Small intestine (tissue), 7 donors: ENCODE results near the gene ANKRA2. TPM values are rescaled to one million over a fixed set of nuclear protein-coding genes. Genes with fewer than 3 reads are reported as not detected.
A peak's percentile ranks its signal among the peaks of the same experiment; 100 is the strongest.

Experiments
- DNase-seq, 2 donors: peaks; one replicate each; pipeline versions ENCODE4 v3.0.0 to v3.0.0-alpha.2; 2013
- FAIRE-seq: peaks from 2 replicates; lab custom pipeline; 2012; peaks lifted over from hg19 to GRCh38; lab: Jason Lieb, UNC
- H3K27ac ChIP-seq, 3 donors: one replicate each; pipeline ENCODE4 v1.5.1; 2013; ENCODE audit warnings: low read length in 2 of 3, mild to moderate bottlenecking in 2 of 3, control low read depth in 1 of 3, inconsistent platforms in 1 of 3, low read depth in 1 of 3, moderate library complexity in 1 of 3
- H3K27me3 ChIP-seq, 3 donors: one replicate each; pipeline ENCODE4 v1.6.1; 2013; ENCODE audit warnings: low read length in 3 of 3, inconsistent platforms in 1 of 3; ENCODE audit not compliant: control insufficient read depth in 3 of 3, insufficient read depth in 3 of 3
- H3K36me3 ChIP-seq, 3 donors: one replicate each; pipeline ENCODE4 v1.6.1; 2013; ENCODE audit warnings: low read length in 3 of 3, inconsistent platforms in 1 of 3, low read depth in 1 of 3, mild to moderate bottlenecking in 1 of 3, moderate library complexity in 1 of 3; ENCODE audit not compliant: control insufficient read depth in 3 of 3, insufficient read depth in 2 of 3
- H3K4me1 ChIP-seq, 3 donors: one replicate each; pipeline ENCODE4 v1.6.1; 2013; ENCODE audit warnings: low read length in 2 of 3, inconsistent platforms in 1 of 3, low read depth in 1 of 3, mild to moderate bottlenecking in 1 of 3, moderate library complexity in 1 of 3; ENCODE audit not compliant: control insufficient read depth in 3 of 3, insufficient read depth in 2 of 3
- H3K4me3 ChIP-seq, 3 donors: one replicate each; pipeline ENCODE4 v1.5.1; 2013; ENCODE audit warnings: low read length in 3 of 3, control low read depth in 1 of 3, inconsistent platforms in 1 of 3, low read depth in 1 of 3, mild to moderate bottlenecking in 1 of 3, moderate library complexity in 1 of 3
- H3K9me3 ChIP-seq, 2 donors: one replicate each; pipeline ENCODE4 v1.6.1; 2013; ENCODE audit warnings: low read depth in 1 of 2, low read length in 1 of 2; ENCODE audit not compliant: control insufficient read depth in 2 of 2, insufficient read depth in 1 of 2
- WGBS, 3 donors: extraction: QIAGEN DNeasy Blood & Tissue Kit; methylation state at CpG; one replicate each; pipeline ENCODE4 v1.1.7; 2013; 5-methylcytosine and 5-hydroxymethylcytosine counted together
- polyA plus RNA-seq, 4 donors: library from polyadenylated mRNA; stranded (reverse) in 3 of 4; unstranded in 1 of 4; fragments of 200-250 nt in 3 of 4; fragments of 120-200 nt in 1 of 4; gene quantifications; one replicate each; pipeline versions ENCODE4 v1.2.1 to v1.2.3, GENCODE V29; 2013
- donor health status: healthy with polysubstance abuse.
- donor health status: control.
- donor health status: control.
- donor health status: Bipolar disorder and iron deficiency.
- donor health status: healthy.

ANKRA2 gene
- polyA plus RNA-seq, 4 donors, result 9.2 to 37.9 (median 12.0) TPM

DNA sequence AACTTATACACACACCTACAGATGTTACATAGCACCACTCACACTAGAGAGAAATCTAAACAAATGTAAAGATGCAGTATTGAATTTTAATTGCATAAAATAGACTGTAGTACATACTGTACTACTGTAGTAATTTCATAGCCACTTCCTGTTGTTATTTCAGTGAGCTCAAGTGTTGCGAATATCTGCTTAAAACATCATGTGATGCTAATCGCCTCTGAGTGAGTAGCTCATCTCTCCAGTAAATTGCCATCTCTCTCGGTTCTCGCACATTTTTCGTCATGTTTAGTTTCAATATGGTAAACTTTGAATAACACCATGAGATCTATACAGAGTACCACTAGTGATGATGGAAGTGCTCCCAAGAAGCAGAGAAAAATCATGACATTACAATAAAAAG, 38.6 kb upstream of the ANKRA2 start:
- no peaks in the 10 kb centered on the region for H3K9me3 ChIP-seq
- H3K4me3 ChIP-seq, result no peak overlapping the region
- H3K27me3 ChIP-seq, result no peaks in the 10 kb centered on the region
- FAIRE-seq (no peak), DNase-seq (no peak)
- no peaks in the 10 kb centered on the region for H3K4me1 ChIP-seq
- H3K27ac ChIP-seq, result no peak overlapping the region
- WGBS, 3 donors, result 84 to 93% (median 87%) methylated on average over 5 of the region's 5 CpGs
- no peaks in the 10 kb centered on the region for H3K36me3 ChIP-seq

DNA sequence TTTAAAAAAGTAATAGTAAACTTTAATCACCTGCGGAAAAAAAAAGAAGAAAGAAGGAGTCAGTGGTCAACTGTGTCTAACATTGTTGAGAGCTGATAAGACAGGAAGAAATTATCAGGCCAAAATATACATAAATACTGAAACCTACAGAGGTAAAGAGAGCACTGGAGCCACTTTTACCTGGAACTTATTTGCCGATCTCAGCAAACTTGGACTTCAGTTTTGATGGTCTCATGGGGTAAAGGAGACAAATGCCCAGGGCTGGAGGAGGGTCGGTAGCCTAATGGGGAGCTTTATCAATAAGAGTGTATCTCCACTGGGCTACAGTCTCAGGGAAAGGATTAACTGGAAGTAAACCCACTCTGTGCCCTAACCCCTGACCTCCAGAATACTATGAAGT, 33.9 kb upstream of the ANKRA2 start:
- Histone ChIP-seq H3K36me3 (no peaks in the 10 kb centered on the region), H3K9me3 (no peaks in the 10 kb centered on the region), H3K27ac (no peak overlapping the region), H3K4me1 (no peaks in the 10 kb centered on the region), H3K4me3 (no peak overlapping the region), H3K27me3 (no peaks in the 10 kb centered on the region)
- DNase-seq (no peak), FAIRE-seq (no peak)
- 70 to 90% (median 89%) methylated on average over 3 of the region's 3 CpGs for WGBS, 3 donors

DNA sequence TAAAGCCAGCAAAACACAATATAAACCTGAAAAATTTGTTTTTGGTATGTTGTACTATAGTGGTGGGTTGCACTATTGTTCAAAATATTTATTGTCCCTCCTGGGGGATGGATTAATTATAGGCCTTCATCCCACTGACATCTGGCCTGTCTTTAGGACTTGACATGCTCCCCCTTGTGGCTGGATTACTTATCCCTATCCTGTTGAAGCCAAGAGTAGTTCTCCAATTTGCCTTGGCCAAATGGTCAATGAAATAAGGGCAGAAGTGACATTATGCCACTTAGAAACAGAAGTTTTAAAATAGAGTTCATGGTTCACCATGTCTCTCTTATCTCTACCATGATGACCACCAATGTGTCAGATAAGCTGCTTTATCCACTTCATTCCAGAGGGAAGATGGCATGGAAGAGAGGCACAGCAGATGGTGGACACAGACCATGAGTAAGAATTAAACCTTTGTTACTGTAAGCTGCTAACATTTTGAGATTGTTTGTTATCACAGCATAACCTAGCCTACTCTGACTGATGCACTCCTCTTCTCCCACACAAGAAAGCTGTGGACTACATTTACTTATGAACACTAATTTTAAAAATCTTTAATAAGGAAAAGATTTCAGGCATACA, 31.4 kb upstream of the ANKRA2 start:
- Histone ChIP-seq H3K27ac (no peak overlapping the region), H3K4me1 (no peaks in the 10 kb centered on the region), H3K27me3 (no peaks in the 10 kb centered on the region), H3K36me3 (no peaks in the 10 kb centered on the region), H3K4me3 (no peak overlapping the region), H3K9me3 (no peaks in the 10 kb centered on the region)
- no peak for FAIRE-seq
- DNase-seq, result peak; percentile 41 to 48

DNA sequence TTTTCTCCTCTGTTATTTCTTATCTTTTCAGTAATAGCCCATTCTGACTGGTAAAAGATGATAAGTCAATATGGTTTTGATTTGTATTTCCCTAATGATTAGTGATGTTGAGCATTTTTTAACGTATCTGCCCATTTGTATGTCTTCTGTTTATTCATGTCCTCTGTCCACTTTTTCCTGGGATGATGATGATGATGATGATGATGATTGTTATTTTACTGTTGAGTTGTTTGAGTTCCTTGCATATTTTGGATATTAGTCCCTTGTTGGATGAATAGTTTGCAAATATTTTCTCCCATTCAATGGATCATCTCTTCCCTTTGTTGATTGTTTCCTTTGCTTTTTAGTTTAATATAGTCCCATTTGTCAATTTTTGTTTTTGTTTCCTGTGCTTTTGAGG, 27.1 kb upstream of the ANKRA2 start:
- no peaks in the 10 kb centered on the region for H3K36me3 ChIP-seq
- 52 to 61% (median 57%) methylated on average over 1 of the region's 1 CpG for WGBS, 3 donors
- H3K9me3 ChIP-seq, result no peaks in the 10 kb centered on the region
- H3K27ac ChIP-seq, result no peak overlapping the region
- H3K27me3 ChIP-seq, result no peaks in the 10 kb centered on the region
- DNase-seq, result no peak
- no peaks in the 10 kb centered on the region for H3K4me1 ChIP-seq
- no peak for FAIRE-seq
- no peak overlapping the region for H3K4me3 ChIP-seq

DNA sequence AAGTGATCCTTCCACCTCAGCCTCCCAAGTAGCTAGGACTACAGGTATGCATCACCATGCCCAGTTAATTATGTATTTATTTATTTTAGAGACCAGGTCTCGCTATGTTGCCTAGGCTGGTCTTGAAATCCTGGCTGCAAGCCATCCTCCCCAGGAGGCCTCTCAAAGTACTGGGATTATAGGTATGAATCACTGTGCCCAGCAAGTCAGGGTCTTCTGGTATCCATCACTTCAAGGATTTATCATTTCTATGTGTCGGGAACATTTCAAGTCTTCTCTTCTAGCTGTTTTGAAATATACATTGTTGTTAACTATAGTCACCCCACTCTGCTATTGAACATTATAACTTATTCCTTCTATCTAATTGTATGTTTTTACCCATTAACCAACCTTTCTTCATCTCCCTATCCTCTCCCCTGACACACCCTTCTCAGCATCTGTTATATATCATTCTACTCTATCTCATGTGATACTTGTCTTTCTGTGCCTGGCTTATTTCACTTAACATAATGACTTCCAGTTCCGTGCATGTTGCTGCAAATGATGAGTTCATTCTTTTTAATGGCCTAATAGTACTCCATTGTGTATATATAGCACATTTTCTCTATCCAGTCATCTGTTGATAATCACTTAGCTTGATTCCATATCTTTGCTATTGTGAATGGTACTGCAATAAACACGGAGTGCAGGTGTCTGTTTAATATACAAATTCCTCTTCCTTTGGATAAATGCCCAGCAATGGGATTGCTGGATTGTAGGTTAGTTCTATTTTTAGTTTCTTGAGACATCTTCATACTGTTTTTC, 26.5 kb upstream of the ANKRA2 start:
- DNase-seq, result no peak
- H3K27ac ChIP-seq, result no peak overlapping the region
- no peak overlapping the region for H3K4me3 ChIP-seq
- no peaks in the 10 kb centered on the region for H3K36me3 ChIP-seq
- no peaks in the 10 kb centered on the region for H3K27me3 ChIP-seq
- no peaks in the 10 kb centered on the region for H3K9me3 ChIP-seq
- no peaks in the 10 kb centered on the region for H3K4me1 ChIP-seq
- 42 to 49% (median 47%) methylated on average over 4 of the region's 4 CpGs for WGBS, 3 donors
- no peak for FAIRE-seq

DNA sequence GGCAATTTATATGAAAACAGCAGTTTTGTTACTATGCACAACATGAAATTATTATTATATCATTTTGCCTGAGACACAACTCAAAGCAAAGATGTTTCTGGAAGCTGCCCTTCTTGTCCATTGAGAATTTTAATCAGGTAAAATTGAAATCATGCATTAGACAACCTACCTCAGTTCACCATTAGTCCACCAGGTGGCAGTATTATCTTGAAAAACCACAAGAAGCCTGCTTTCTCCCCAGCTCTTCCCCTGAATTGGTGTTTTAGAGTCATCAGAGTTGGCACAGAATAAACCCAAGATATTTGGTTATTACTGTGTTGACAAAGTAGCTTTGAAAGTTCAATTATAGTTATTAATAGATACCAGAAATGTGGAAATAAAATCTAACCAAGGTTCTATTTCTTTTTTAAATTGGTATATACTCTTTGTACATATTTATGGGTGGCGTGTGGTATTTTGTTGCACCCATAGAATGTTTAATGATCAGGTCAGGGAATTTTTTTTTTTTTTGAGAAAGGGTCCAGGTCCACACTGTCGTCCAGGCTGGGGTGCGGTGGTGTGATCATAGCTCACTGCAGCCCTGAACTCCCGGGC, 25.8 kb upstream of the ANKRA2 start:
- Histone ChIP-seq H3K27ac (no peak overlapping the region), H3K36me3 (no peaks in the 10 kb centered on the region), H3K9me3 (no peaks in the 10 kb centered on the region), H3K4me3 (no peak overlapping the region), H3K4me1 (no peaks in the 10 kb centered on the region), H3K27me3 (no peaks in the 10 kb centered on the region)
- peak; percentile 78 to 83 for DNase-seq
- FAIRE-seq, result peak; percentile 79
- WGBS, 3 donors, result 54 to 61% (median 54%) methylated on average over 4 of the region's 4 CpGs

DNA sequence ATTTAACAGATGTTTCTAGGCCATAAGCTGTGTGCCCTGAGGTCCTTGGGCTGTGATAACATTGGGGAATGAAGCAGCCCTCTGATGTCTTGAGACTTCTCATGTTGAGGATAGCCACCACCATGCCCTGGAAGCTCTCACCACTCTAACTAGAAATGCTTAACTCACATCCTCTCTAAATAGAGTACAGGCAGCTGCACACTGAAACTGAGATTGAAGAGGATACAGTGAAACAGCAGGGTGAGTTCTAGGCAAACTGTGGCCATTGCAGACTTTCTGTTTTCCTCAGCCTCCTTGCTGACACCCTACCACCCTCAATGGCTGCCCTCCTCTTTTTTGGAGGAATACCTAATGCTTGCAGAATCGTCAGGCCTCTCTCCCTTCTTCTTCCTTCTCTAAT, 22.5 kb upstream of the ANKRA2 start:
- Histone ChIP-seq H3K27me3 (no peaks in the 10 kb centered on the region), H3K4me3 (no peak overlapping the region), H3K27ac (no peak overlapping the region), H3K9me3 (no peaks in the 10 kb centered on the region), H3K36me3 (no peaks in the 10 kb centered on the region), H3K4me1 (no peaks in the 10 kb centered on the region)
- DNase-seq (no peak), FAIRE-seq (no peak)
- 40 to 54% (median 48%) methylated on average over 1 of the region's 1 CpG for whole genome bisulfite sequencing, 3 donors

DNA sequence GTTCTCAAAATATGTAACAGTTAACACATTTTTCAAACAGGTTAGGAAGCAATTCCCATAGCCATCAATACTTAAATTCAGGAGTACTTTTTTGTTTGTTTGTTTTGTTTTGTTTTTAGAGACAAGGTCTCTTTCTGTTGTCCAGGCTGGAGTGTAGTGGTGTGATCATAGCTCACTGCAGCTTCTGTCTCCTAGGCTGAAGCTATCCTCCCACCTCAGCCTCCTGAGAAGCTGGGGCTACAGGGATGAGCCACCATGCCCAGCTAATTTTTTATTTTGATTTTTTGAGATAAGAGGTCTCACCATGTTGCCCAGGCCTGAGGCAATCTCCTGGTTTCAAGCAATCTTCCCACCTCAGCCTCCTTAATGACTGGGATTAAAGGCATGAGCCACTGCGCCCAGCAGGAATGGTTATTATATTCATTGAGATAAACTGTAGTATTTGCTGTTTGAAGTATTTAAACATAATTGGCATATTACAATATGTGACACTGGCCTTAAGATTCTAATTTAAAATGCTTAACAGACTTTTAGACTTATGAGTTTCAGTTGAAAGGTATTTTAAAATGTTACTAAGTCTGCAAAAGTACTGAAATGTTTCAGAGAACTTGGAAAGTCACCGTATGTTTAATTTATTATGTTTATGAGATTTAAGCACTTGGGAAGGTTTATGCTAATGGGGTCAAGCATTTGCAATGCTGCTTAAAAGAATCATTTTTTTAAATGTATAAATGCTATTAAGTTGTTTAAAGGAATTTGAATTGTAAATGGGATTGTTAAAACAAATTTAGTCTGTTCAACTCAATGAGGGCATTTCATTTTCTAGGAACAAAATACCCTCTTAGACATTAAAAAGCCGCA, 17.1 kb upstream of the ANKRA2 start:
- 72 to 94% (median 75%) methylated on average over 3 of the region's 3 CpGs for WGBS, 3 donors
- Histone ChIP-seq H3K36me3 (peaks cover 5 to 11% (median 7%) of the 10 kb centered on the region in 3 donors), H3K27ac (no peak overlapping the region), H3K4me3 (no peak overlapping the region), H3K27me3 (no peaks in the 10 kb centered on the region), H3K4me1 (no peaks in the 10 kb centered on the region), H3K9me3 (no peaks in the 10 kb centered on the region)
- DNase-seq (no peak), FAIRE-seq (no peak)
